ENCODE measurements around the gene UBN1.
"Not testable (repeated sequence)": the region's sequence is repeated elsewhere in the genome, so short reads cannot be mapped to it uniquely, and the experiment has no call there.

The UBN1 gene

GRCh38 chr16:4888428-4889135, 41.3 kb downstream of the UBN1 start:
- no peak for DNase-seq (ENCODE audit: low spot score)

- no peak for DNase-seq (ENCODE audit: low spot score)
Observed at GRCh38 chr16:4890026-4890425, 42.7 kb downstream of the UBN1 start.

GRCh38 chr16:4890686-4891085, 43.4 kb downstream of the UBN1 start:
- no peak for DNase-seq (ENCODE audit: low spot score)

GRCh38 chr16:4891097-4891885, 44.0 kb downstream of the UBN1 start:
- DNase-seq (ENCODE audit: low spot score), result no peak

GRCh38 chr16:4891886-4892216, 44.6 kb downstream of the UBN1 start:
- DNase-seq (ENCODE audit: low spot score), result no peak

- no peak for DNase-seq (ENCODE audit: low spot score)
Observed at GRCh38 chr16:4892361-4893102, 45.3 kb downstream of the UBN1 start.

GRCh38 chr16:4893103-4893862, 46.0 kb downstream of the UBN1 start:
- no peak for DNase-seq (ENCODE audit: low spot score)

- no peak for DNase-seq (ENCODE audit: low spot score)
Observed at GRCh38 chr16:4894276-4895150, 47.2 kb downstream of the UBN1 start.

- DNase-seq (ENCODE audit: low spot score), result no peak
Observed at GRCh38 chr16:4895366-4895765, 48.1 kb downstream of the UBN1 start.

GRCh38 chr16:4896761-4897160, 49.5 kb downstream of the UBN1 start:
- DNase-seq (ENCODE audit: low spot score), result not testable (repeated sequence)

GRCh38 chr16:4897328-4897727, 50.0 kb downstream of the UBN1 start:
- DNase-seq (ENCODE audit: low spot score), result no peak

GRCh38 chr16:4898811-4899473, 51.7 kb downstream of the UBN1 start:
- no peak for DNase-seq (ENCODE audit: low spot score)

- no peak for DNase-seq (ENCODE audit: low spot score)
Observed at GRCh38 chr16:4899474-4899846, 52.2 kb downstream of the UBN1 start.

GRCh38 chr16:4900036-4900435, 52.8 kb downstream of the UBN1 start:
- no peak for DNase-seq (ENCODE audit: low spot score)

GRCh38 chr16:4900750-4901149, 53.5 kb downstream of the UBN1 start:
- no peak for DNase-seq (ENCODE audit: low spot score)

GRCh38 chr16:4902038-4902437, 54.8 kb downstream of the UBN1 start:
- no peak for DNase-seq (ENCODE audit: low spot score)

- no peak for DNase-seq (ENCODE audit: low spot score)
Observed at GRCh38 chr16:4904108-4904941, 57.0 kb downstream of the UBN1 start.

GRCh38 chr16:4904942-4905615, 57.8 kb downstream of the UBN1 start:
- DNase-seq (ENCODE audit: low spot score), result no peak

- no peak for DNase-seq (ENCODE audit: low spot score)
Observed at GRCh38 chr16:4908854-4909401, 61.6 kb downstream of the UBN1 start.
